SKM-1 treated with dmso at 0.1 percent for 144 hours (cell line): ENCODE results near the gene TMEM63A.

Experiments used
- DNase-seq: peaks from one replicate; lab custom pipeline; 2025; ENCODE audit not compliant: unreplicated experiment; lab: John Stamatoyannopoulos, UW

TMEM63A gene

GRCh38 chr1:225886159-225887029 lies 4.2 kb upstream of the TMEM63A start:
- no peak for DNase-seq

- DNase-seq, result peak; percentile 89
Observed at GRCh38 chr1:225885336-225885735, 3.2 kb upstream of the TMEM63A start.

GRCh38 chr1:225883616-225884265 lies 1.6 kb upstream of the TMEM63A start:
- DNase-seq, result no peak

GRCh38 chr1:225882694-225883615 lies 775 bp upstream of the TMEM63A start:
- peak; percentile 42 for DNase-seq

DNA sequence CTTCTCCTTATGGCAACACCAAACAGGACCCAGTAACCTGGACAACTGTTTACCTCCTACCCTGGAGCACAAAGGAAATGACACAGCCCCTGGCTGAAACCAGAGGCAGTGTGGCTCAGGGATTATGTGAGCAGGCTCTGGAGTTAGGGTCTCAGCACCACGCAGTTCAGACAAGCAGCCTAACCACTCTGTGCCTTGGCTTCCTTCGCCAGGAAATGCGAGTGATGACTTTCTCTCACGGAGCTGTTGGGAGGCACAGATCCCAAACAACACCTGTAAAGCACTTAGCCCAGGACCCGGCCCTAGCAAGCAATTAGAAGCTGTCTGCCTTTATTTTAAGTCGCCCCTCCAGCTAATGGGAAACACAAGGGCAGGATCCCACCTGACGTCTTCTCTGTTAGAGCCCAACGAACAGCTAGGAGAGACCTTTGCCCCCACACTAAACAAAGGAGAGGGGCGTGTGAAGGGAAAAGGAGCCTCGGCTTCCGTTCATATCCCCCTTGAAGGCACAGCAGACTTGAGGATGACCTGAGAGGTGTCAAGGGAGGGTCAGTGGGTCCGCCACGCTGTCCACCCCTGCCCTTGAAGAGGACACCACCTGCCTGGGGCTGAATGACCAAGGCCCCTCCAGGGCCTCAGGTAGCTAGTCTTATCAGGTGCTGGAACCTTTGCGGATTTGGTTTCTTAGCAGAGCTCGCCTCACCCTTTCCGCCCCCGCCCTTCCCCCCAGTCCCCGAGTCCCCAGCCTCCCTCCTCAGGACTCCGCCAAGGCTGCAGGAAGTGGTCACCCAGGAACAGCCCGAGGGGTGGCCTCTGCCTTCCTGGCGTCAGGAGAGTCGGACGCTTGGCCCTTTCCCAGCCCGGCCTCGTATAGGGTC lies 860 bp downstream of the TMEM63A start:
- DNase-seq, result peak; percentile 24

- DNase-seq, result no peak
Observed at GRCh38 chr1:225880636-225881035, 1.5 kb downstream of the TMEM63A start.

GRCh38 chr1:225880222-225880588 lies 2.0 kb downstream of the TMEM63A start:
- DNase-seq, result no peak

DNA sequence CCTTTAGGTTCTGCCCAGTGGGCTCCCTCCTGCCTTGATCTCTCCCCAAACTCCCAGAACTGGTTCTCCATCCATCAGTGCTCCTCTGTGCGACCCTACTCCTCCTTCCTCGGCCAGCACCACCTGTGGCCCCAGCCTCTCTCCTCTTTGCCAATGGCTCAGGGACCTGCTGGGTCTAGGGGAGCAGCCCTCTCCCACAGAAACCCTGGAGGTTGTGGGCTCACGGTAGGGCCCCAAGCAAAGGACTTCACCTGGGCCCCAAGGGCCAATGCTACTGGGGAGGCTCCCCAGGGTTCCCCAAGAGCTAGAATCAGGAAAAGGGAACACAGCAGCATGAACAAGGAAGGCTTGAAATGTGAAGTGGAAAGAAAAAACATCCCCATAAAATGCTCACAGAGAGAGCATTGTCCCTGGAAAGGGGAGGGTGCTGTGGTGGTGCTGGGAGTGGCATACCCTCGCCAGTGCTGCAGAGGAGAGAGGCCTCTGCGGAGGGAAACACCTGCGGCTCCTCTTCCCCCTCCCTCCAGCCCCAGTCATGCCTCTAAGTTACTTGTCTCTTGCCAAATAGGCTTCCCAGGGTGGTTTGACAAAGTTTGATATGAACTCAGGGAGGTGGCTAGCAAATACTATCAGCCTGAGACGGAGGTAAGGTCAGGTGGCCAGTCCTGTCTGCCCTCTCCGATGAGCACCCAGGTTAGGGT lies 2.5 kb downstream of the TMEM63A start:
- no peak for DNase-seq

DNA sequence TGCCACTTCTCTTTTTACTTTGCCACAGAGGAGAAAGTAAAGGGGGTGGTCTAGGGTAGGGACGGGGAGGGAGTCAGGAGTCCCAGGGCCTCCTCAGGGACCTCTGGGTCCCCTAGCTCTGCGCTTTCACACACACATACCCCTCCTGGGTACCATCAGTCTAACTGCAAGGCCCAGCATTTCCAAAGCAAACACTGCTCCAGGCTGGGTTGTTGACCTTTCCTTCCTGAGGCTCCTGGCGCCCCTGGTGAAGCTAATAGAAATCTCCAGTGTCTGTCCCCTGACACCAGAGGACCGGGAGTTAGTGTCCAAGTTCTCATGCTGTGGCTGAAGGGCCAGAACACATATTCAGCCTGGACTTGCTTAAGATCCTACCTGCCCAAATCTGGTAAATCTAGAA lies 3.9 kb downstream of the TMEM63A start:
- DNase-seq, result no peak

DNA sequence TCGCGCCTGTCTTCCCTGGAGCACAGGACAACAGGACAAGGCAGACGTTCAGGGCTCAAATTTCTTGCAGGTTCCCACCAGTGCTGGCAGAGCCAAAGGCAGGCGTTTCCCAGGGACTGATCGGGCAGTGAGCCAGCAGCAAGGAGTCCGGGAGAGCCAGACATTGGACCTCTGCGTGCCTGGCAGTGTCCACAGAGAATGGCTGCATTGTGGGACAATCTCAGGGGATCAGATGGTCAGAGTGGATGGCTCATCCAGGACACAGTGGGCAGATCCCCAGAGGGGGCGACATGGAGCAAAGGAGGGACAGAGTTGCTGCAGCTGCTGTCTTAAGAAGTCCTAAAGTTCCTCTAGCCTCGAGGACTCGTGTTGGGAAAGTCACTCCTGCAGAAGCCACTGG lies 4.6 kb downstream of the TMEM63A start:
- DNase-seq, result peak; percentile 59

GRCh38 chr1:225876900-225877510 lies 5.2 kb downstream of the TMEM63A start:
- no peak for DNase-seq

DNA sequence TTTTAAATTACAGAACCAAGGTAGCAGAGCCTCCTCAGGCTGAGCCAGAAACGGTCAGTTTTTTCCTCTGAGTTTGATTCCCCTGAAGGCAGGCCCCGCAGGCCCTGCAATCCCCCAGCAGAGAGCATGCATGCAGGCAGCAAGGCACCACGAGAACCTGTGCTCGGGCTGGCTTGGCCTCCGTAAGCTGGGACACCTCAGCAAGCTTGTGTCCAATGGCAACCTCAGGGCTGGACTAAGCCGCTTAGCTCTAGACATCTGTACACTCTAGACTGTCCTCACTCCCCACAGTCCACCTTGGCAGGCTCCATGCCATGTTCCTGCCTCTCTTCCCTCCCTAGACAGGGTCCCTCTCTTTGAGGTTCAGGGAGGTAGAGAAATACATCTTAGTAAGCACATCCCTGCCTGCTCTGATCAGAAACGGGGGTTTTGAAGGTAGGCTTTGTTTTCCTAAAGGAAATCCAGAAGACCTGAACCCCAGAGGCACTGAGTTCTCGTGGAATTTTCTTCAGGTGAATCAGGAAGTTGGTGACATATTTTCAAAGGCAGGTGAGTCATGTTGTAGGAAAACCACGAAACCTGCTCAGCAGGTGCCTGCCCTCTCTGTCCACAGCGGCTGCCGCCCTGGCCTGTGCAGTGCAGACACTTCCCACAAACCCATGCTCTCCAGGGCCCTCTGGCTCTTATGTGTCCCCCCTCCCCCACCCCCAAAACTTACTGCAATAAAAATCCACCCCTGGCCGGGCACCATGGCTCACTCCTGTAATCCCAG lies 7.0 kb downstream of the TMEM63A start:
- DNase-seq, result no peak

DNA sequence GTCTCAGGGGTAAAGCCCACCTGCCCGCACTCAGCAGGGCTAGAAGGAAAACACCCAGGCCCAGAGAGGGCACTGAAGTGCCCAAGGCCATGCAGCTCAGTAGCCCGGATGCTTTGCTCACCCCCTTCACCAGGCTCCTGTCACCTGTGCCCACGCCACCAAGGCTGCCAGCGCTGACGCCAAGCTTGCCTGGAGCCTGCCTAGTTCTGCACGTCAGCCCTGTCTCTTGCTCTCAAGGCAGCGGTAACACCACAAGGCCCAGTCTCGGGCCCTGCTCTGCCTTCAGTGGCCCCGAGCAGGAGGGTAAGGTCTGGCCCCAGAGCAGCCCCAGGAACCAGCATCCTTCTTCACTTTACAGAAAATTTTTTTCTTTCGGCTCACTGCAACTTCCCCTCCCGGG lies 7.7 kb downstream of the TMEM63A start:
- no peak for DNase-seq

GRCh38 chr1:225873281-225873850 lies 8.8 kb downstream of the TMEM63A start:
- no peak for DNase-seq

DNA sequence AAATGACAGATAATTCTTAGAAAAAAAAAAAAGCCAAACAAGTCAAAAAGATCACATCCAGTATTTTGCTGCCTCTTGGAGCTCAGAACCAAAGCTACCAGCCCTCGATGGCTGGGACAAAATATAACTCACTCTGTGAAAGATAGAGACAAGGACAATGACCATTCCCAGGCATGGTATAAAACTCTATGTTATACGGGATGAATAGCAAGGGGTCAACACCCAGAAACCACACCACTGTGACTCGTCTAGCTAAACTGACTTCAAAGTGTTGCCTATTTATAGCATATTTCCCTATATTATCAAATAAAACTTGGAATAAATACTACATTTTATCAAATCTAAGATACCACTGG lies 10.1 kb downstream of the TMEM63A start:
- no peak for DNase-seq

GRCh38 chr1:225871359-225872074 lies 10.7 kb downstream of the TMEM63A start:
- no peak for DNase-seq

DNA sequence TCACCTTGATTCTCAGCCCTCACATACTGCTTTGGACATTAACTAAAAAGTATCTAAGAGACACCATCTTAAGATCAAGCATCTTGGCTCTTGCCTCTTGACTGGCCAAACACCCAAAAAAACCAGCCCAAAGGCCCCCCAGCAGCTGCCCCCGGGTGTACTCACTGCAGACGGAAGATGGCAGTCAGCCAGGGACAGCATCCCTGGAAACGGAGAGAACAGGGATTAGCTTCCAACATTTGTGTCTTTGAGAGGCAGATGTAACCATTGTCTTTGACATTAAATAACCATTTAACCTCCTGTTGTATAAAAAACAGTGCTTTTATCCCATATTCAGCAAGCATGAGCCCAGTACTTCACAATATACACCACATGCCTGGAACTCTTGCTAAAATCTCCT lies 11.3 kb downstream of the TMEM63A start:
- no peak for DNase-seq
